CD4-positive, alpha-beta T cell treated with Interleukin-6 for 4 hours (primary cell): ENCODE data around the gene HIBCH.

ENCODE experiments used
- DNase-seq: peaks from one replicate; pipeline ENCODE4 v3.0.0-alpha.2; 2020; ENCODE audit warnings: mixed read lengths

Gene HIBCH

GRCh38 chr2:190221429-190221828 is 98.2 kb downstream of the HIBCH start:
- no peak for DNase-seq

DNA sequence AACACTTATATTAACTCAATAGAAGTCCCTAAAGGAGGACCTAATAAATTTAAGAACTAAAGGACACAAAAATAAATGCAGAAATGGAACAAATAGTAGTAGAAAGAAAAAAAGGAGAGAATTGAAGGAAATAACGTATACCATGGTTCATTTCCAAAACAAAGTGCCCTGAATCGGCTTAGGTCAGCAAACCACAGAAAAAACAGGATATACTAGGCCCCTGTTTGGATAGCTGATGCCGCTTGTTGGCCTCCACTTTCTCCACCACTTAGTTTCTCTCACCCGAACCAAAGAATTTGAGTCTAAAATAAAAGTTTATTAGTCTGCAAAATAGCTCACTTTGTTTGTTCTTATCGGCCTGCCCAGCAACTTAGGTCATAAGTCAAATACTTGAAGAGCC is 100.4 kb downstream of the HIBCH start:
- DNase-seq: no peak

- no peak for DNase-seq
Measured at GRCh38 chr2:190217616-190218015, 102.0 kb downstream of the HIBCH start.

DNA sequence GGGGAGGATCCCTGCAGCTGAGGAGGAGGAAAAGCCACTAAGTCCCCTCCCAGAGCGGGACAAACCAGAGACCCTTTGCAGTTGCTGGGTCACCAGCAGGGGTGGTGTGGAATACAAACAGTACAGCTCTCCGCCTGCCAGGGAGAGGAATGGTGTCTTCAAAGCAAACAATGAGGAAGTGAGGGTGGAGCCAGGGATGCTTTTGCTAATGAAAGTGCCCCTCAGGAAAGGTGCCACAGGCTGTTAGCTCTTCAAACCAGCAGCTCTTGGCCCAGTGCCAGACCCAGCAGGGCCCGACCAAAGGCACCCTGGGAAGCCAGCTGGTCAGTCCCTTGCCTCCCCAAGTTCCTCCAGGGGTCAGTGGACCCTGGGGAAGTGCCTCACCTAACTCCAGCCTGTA is 102.8 kb downstream of the HIBCH start:
- DNase-seq: no peak

GRCh38 chr2:190215620-190216019 is 104.0 kb downstream of the HIBCH start:
- DNase-seq: no peak

DNA sequence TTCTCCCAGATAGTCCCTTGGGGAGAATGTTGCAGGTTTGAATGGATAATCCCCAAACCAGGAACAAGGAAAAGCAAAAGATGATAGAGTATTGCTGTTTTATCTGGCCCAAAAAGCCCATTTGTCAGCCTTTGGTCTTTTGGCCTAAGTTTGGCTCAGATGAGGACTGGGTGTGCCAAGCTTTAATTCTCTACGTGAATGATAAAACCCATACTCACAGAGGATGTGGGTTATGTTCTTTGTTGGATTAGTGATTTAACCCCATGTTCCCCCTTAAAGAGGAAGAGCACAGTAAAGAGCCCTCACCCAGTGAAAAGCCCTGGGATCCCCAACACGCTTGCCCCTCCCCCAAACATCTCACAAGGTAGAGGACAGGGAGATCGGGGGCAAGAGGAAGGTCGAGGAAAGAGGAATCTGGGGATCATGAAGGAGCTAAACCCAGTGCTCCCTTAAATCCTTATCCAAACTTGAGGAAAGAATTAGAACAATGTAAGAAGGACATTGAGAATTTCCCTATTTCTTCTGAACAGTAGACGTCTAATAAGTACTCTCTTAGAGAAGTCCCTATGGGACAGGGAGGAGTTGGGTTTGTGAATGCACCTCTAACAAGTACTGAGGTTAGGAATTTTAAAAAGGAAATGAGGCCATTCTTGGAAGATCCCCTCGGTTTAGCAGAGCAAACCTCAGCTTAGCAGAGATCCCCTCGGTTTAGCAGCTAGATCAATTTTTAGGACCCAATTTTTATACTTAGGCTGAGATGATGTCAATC is 105.0 kb downstream of the HIBCH start:
- DNase-seq: no peak

DNA sequence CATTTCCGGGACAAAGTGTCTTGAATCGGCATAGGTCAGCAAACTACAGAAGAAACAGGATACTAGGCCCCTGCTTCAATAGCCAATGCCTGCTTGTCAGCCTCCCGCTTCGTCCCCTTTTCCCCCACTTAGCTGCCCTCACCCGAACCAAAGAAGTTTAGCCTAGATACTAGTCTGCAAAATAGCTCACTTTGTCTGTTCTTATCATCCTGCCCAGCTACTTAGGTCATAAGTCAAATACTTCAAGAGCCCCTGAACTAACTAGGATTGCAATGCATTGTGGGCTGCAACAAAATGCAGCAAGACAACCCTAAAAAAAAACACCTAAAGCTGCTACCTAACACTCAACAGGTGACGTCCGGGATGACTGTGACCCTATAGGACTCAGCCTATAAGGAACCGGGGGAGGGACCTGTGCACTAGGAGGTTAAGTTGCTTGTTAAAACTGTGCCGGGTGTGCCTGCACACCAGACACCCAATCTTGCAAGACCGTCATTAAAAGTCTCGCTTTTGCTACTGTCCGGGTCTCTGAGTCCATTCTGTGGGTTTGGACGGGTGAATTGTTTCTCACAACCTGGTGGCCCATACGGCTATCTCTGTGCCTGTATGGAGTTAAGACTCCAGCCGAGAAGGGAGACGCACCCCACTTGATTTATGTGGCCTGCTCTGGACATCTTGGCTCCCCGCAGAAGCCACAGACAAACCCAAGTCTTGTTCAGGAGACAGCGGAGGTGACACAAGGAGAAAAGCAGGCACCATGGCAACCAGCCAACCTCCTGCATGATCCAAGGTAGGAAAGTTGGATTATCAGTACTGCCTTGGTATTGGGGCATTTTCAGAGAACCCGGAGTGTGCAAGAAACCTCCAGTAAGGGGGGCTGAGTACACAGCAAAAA is 105.9 kb downstream of the HIBCH start:
- no peak for DNase-seq

- DNase-seq: no peak
Measured at GRCh38 chr2:190210471-190210870, 109.2 kb downstream of the HIBCH start.

DNA sequence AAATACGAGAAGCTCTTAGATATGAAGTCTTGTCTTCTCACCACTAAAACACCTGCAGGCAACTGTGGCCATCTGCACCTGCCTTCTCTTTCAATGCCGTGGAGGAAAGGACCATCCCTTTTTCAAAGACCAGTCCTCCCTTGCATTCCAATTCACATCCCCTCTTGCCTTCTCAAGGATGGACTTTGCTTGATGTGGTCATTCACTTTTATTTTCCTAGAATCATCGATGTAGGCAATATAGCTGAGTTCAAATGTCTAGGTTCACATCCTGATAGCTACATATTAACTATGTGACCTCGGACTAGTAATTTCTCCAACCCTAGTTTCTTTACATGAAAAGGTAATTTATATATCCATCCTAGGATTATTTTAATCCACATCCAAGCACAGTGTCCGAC is 110.1 kb downstream of the HIBCH start:
- DNase-seq: no peak

- no peak for DNase-seq
Measured at GRCh38 chr2:190207930-190208329, 111.7 kb downstream of the HIBCH start.

- no peak for DNase-seq
Measured at GRCh38 chr2:190205657-190206056, 114.0 kb downstream of the HIBCH start.

- DNase-seq: no peak
Measured at GRCh38 chr2:190202604-190203003, 117.0 kb downstream of the HIBCH start.

DNA sequence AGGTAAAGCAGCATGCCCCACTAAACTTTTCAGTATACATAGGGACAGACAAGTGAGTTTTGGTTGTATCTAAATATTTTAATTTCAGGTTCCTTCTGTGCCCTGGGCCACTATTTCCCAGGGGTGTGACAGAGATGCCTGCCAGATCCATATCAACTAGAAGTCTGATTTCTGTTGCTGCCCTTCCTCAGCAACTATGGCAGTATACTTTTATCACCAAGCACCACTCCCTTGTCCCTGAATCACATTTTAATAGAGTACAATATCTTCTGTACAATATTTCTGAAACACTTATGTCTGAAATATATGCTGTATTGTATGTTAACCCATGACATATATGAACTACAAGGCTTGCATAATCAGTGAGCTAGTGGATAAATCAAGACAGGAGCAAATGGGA is 117.6 kb downstream of the HIBCH start:
- DNase-seq: no peak

DNA sequence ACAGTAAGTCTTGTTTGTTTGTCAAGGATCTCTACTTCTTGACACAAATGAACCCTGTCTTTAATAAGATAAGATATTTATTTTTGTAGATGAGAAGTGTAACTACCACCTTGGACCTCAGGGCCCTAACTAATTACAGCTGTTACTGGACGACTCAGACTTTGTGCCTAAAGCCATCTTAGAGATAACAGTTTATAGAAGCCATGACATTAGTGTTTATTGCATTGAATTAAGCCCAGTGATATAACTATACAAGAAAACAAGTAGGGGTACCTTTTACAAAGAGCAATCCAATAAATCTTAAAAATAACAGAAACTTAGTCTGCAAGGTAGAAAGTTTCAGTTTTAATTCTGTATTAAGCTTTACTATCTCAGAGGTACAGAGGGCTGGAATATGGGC is 119.0 kb downstream of the HIBCH start:
- no peak for DNase-seq

DNA sequence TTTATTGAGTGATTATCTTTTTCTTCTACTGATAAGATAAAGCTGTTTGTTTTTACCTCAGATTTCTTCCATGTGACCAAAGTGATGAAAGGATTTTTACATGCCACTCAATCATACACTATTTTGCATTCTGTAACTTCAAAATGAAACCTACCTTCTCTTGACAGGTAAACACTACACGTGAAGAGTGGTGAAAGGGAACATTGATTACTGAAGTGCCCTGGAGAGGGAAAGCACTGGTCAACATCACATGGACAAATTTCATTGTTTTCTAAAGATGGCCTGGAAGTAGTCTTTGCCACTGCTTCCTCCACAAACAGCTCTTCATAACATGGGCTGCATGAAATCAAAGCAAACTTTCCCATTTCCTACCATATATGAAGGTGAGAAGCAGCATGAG is 120.1 kb downstream of the HIBCH start:
- no peak for DNase-seq

DNA sequence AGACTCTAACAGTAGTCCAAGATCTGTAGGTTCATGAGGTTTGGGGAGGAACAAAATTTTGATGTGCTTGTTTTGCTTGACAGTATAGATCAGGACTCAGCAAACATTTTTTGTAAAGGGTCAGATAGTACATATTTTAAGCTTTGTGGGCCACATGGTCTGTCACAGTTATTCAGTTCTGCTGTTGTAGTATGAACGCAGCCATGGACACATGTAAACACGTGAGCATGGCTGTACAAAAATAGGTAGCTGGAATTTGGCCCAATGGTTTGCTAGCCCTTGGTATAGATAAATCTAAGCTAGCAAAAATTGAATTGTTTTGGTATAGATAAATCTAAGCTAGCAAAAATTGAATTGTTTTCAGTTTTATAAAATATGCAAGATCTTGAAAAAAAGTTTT is 120.5 kb downstream of the HIBCH start:
- no peak for DNase-seq

GRCh38 chr2:190197143-190197720 is 122.4 kb downstream of the HIBCH start:
- no peak for DNase-seq

DNA sequence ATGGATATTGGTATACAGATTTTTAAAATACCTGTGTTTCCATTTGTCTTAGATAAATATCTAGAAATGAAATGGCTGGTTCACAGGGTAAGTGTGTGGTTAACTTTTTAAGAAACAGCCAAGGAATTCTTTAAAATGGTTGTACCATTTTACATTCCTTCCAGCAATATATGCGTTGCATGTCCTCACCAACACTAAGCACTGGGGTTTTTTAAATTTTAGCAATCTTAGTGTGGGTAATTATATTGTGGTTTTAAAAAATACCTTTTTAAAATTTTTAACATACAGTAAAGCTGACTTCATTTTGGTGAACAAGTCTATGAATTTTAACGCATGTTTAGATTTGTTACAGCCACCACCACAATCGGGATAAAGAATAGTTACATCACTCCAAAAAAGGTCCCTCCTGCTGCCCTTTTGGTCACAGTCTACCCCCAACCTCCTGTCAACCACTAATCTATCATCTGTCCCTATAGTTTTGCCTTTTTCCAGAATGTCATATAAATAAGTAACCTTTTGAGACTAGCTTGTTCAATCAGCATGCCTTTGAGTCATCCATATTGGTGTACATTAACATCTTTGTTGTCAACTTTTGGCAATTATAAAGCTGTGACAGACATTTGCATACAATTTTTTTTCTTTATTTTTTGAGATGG is 129.0 kb downstream of the HIBCH start:
- no peak for DNase-seq

- DNase-seq: no peak
Measured at GRCh38 chr2:190188289-190188688, 131.3 kb downstream of the HIBCH start.

GRCh38 chr2:190186238-190186637 is 133.4 kb downstream of the HIBCH start:
- no peak for DNase-seq

DNA sequence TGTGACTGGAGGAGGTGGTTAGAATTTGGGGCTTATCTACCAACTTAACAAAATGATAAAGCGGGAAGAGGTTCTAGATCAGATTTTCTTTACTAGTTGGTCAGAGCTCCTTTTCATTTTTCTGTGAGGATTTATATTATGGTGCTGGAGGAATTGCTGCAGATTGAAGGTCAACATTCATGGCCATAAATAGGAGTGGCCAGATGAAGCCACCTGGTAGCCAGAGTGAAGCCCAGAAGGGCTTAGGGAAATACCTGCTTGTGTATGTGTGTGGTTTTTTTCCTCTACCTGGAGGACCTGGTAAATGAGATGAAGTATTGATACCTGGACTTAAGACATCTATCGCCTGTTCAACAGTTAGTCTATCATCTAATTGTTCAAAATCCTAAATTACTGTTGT is 134.2 kb downstream of the HIBCH start:
- DNase-seq: no peak

- no peak for DNase-seq
Measured at GRCh38 chr2:190184460-190184859, 135.2 kb downstream of the HIBCH start.

DNA sequence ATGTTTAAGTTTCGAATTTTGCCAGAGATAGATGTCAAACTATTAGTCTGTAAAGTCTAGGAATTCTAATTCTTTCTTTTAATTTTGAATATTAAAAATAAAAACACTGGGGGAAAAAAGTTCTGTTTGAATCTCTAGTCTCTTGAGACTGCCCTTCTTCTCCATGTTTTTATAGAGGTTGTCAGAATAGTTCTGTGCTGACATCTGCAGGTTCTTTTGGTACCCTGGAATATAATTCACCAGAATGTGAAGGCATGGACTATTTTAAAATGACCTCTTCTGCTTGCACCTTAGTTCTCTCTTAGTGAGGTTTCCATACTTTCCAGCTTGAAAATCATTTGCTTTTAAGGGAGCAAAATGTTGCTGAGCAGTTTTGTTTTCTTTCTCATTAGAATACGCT is 136.1 kb downstream of the HIBCH start:
- no peak for DNase-seq
